Measurements from ENCODE around the gene MXD3.

The MXD3 gene

DNA sequence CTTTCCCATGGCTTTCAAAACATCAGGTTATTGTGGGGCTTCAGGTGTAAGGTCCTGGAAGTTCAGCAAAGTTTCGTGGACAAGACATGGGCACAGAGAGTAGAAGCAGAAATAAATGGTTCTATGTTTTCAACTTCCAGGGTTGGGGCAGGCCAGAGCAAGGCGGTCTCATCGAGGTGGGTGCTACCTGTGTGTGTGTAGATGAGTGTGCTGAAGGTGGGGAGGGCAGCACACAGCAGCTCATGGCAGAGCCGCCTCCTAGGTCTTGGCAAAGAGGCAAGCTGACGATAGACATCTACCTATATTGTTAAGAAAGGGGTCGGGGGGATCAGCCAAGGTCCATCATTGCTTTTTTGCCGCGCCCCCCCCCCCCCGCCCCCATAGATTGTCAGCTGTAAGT is 12.0 kb downstream of the MXD3 start:
- Histone ChIP-seq H3K4me3 (ENCODE audit: low read depth in 1 of 5, low read length in 5 of 5) (no peak overlapping the region), H3K4me1 (ENCODE audit: control insufficient read depth in 5 of 5, insufficient read depth in 5 of 5, low read length in 5 of 5) (peaks cover 21 to 76% (median 70%) of the 10 kb centered on the region in 5 donors), H3K9ac (ENCODE audit: low read length in 5 of 5) (peak overlapping the region in 1 of 5 donors; percentile 49), H3K27me3 (ENCODE audit: control insufficient read depth in 5 of 5, insufficient read depth in 4 of 5, low read length in 5 of 5) (no peaks in the 10 kb centered on the region), H3K27ac (ENCODE audit: low read depth, low read length) (peak overlapping the region; percentile 90), H3K9me3 (ENCODE audit: control insufficient read depth in 5 of 5, low read length in 5 of 5) (no peaks in the 10 kb centered on the region), H3K36me3 (ENCODE audit: control insufficient read depth in 5 of 5, insufficient read depth in 5 of 5, low read length in 5 of 5) (peaks cover 5 to 35% (median 23%) of the 10 kb centered on the region in 5 donors)

DNA sequence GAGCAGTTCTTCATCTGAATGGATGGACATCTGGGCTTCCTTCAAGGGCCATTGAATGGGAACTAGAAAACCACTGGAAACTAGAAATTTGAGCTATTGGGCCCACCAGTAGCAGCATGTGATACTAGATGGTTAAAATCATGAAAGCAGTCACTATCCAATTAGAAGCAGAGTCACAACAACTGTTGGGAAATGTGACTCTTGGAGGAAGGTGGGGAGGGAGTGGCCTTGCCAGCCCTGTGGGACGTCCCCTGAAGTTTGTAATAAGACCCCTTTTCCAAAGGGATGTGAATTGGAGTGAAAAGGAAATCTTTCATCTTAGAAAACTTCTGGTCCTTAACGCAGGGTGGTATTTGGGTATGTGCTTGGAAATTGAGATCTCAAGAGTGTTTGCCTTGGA is 13.8 kb downstream of the MXD3 start:
- Histone ChIP-seq H3K9me3 (ENCODE audit: control insufficient read depth in 5 of 5, low read length in 5 of 5) (no peaks in the 10 kb centered on the region), H3K9ac (ENCODE audit: low read length in 5 of 5) (no peak overlapping the region), H3K27ac (ENCODE audit: low read depth, low read length) (no peak overlapping the region), H3K4me3 (ENCODE audit: low read depth in 1 of 5, low read length in 5 of 5) (no peak overlapping the region), H3K36me3 (ENCODE audit: control insufficient read depth in 5 of 5, insufficient read depth in 5 of 5, low read length in 5 of 5) (peaks cover 5 to 53% (median 39%) of the 10 kb centered on the region in 5 donors), H3K27me3 (ENCODE audit: control insufficient read depth in 5 of 5, insufficient read depth in 4 of 5, low read length in 5 of 5) (no peaks in the 10 kb centered on the region), H3K4me1 (ENCODE audit: control insufficient read depth in 5 of 5, insufficient read depth in 5 of 5, low read length in 5 of 5) (peaks cover 19 to 63% (median 56%) of the 10 kb centered on the region in 5 donors)

DNA sequence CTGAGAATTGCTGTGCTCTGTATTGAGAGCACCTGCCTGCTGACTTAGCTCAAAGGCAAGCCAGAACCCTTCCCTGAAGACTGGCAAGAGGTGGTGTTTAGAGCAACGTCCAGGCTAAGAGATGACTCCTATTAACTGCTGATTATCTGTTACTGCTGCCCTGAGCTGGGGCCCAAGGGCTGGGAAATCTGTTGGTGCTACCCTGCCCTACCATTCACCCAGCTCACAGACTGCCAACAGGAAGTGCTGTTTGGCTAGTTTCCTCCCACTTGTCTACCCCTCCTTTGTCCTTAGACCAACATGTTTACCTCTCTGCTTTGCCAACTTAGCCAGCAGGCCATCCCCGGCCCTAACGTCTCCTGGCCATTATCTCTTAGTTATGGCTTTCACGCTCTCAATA is 15.1 kb downstream of the MXD3 start:
- Histone ChIP-seq H3K9me3 (ENCODE audit: control insufficient read depth in 5 of 5, low read length in 5 of 5) (no peaks in the 10 kb centered on the region), H3K36me3 (ENCODE audit: control insufficient read depth in 5 of 5, insufficient read depth in 5 of 5, low read length in 5 of 5) (peaks cover 14 to 63% (median 49%) of the 10 kb centered on the region in 5 donors), H3K27me3 (ENCODE audit: control insufficient read depth in 5 of 5, insufficient read depth in 4 of 5, low read length in 5 of 5) (no peaks in the 10 kb centered on the region), H3K4me3 (ENCODE audit: low read depth in 1 of 5, low read length in 5 of 5) (no peak overlapping the region), H3K9ac (ENCODE audit: low read length in 5 of 5) (no peak overlapping the region), H3K27ac (ENCODE audit: low read depth, low read length) (peak overlapping the region; percentile 15), H3K4me1 (ENCODE audit: control insufficient read depth in 5 of 5, insufficient read depth in 5 of 5, low read length in 5 of 5) (peaks cover 15 to 49% (median 42%) of the 10 kb centered on the region in 5 donors)

DNA sequence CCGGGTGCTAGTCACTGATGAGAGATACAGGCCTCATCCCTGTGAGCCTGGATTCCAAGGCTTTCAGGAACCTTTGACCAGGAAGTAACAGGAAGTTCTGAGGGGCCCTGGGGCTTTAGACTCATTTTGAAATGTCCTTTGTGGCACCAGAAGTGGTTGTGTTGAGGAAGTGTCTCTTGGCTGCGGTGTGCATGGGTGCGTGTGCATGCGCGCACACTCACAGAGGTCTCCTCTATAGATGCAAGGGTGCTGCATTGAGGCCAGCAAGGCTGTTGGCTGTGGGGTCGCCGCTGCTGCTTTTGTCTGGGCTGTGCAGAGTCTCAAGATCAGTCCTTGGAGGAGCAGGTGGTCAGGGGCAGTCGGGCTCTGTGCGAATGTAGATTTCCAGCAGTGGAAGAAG is 15.8 kb downstream of the MXD3 start:
- Histone ChIP-seq H3K27me3 (ENCODE audit: control insufficient read depth in 5 of 5, insufficient read depth in 4 of 5, low read length in 5 of 5) (no peaks in the 10 kb centered on the region), H3K4me3 (ENCODE audit: low read depth in 1 of 5, low read length in 5 of 5) (no peak overlapping the region), H3K4me1 (ENCODE audit: control insufficient read depth in 5 of 5, insufficient read depth in 5 of 5, low read length in 5 of 5) (peaks cover 13 to 43% (median 36%) of the 10 kb centered on the region in 5 donors), H3K9ac (ENCODE audit: low read length in 5 of 5) (peak overlapping the region in 1 of 5 donors; percentile 10), H3K27ac (ENCODE audit: low read depth, low read length) (peak overlapping the region; percentile 15), H3K9me3 (ENCODE audit: control insufficient read depth in 5 of 5, low read length in 5 of 5) (no peaks in the 10 kb centered on the region), H3K36me3 (ENCODE audit: control insufficient read depth in 5 of 5, insufficient read depth in 5 of 5, low read length in 5 of 5) (peaks cover 14 to 60% (median 50%) of the 10 kb centered on the region in 5 donors)

DNA sequence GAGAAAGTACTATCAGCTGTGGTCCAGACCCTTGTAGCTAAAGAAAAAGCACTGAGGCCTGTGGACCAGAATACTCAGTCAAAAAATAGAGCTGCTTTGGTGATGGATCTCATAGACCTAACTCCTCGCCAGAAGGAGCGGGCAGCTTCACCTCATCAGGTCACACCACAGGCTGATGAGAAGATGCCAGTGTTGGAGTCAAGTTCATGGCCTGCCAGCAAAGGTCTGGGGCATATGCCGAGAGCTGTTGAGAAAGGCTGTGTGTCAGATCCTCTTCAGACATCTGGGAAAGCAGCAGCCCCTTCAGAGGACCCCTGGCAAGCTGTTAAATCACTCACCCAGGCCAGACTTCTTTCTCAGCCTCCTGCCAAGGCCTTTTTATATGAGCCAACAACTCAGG is 17.1 kb downstream of the MXD3 start:
- Histone ChIP-seq H3K36me3 (ENCODE audit: control insufficient read depth in 5 of 5, insufficient read depth in 5 of 5, low read length in 5 of 5) (peaks cover 14 to 63% (median 54%) of the 10 kb centered on the region in 5 donors), H3K27me3 (ENCODE audit: control insufficient read depth in 5 of 5, insufficient read depth in 4 of 5, low read length in 5 of 5) (no peaks in the 10 kb centered on the region), H3K4me3 (ENCODE audit: low read depth in 1 of 5, low read length in 5 of 5) (no peak overlapping the region), H3K27ac (ENCODE audit: low read depth, low read length) (no peak overlapping the region), H3K9me3 (ENCODE audit: control insufficient read depth in 5 of 5, low read length in 5 of 5) (no peaks in the 10 kb centered on the region), H3K4me1 (ENCODE audit: control insufficient read depth in 5 of 5, insufficient read depth in 5 of 5, low read length in 5 of 5) (peaks cover 11 to 31% (median 26%) of the 10 kb centered on the region in 5 donors), H3K9ac (ENCODE audit: low read length in 5 of 5) (no peak overlapping the region)

DNA sequence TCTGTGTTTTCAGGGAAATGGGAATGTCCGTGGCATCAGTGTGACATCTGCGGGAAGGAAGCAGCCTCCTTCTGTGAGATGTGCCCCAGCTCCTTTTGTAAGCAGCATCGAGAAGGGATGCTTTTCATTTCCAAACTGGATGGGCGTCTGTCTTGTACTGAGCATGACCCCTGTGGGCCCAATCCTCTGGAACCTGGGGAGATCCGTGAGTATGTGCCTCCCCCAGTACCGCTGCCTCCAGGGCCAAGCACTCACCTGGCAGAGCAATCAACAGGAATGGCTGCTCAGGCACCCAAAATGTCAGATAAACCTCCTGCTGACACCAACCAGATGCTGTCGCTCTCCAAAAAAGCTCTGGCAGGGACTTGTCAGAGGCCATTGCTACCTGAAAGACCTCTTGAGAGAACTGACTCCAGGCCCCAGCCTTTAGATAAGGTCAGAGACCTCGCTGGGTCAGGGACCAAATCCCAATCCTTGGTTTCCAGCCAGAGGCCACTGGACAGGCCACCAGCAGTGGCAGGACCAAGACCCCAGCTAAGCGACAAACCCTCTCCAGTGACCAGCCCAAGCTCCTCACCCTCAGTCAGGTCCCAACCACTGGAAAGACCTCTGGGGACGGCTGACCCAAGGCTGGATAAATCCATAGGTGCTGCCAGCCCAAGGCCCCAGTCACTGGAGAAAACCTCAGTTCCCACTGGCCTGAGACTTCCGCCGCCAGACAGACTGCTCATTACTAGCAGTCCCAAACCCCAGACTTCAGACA is 17.7 kb downstream of the MXD3 start:
- Histone ChIP-seq H3K9ac (ENCODE audit: low read length in 5 of 5) (no peak overlapping the region), H3K36me3 (ENCODE audit: control insufficient read depth in 5 of 5, insufficient read depth in 5 of 5, low read length in 5 of 5) (peaks cover 19 to 67% (median 60%) of the 10 kb centered on the region in 5 donors), H3K9me3 (ENCODE audit: control insufficient read depth in 5 of 5, low read length in 5 of 5) (no peaks in the 10 kb centered on the region), H3K4me1 (ENCODE audit: control insufficient read depth in 5 of 5, insufficient read depth in 5 of 5, low read length in 5 of 5) (peaks cover 11 to 26% (median 24%) of the 10 kb centered on the region in 5 donors), H3K4me3 (ENCODE audit: low read depth in 1 of 5, low read length in 5 of 5) (no peak overlapping the region), H3K27me3 (ENCODE audit: control insufficient read depth in 5 of 5, insufficient read depth in 4 of 5, low read length in 5 of 5) (no peaks in the 10 kb centered on the region), H3K27ac (ENCODE audit: low read depth, low read length) (no peak overlapping the region)

DNA sequence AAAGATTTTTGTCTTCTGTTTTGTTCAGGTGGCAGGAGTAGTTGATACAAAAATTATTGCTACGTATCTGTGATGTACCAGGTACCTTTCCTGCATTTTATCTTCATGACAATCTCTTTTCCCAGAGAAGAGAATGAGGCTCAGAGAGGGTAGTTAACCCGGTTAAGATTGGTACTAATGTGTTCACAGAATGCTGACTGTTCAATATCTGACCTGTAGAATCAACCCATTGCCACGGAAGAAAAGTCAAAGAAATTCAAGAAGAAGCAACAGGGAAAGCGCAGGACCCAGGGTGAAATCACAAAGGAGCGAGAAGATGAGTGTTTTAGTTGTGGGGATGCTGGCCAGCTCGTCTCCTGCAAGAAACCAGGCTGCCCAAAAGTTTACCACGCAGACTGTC is 20.0 kb downstream of the MXD3 start:
- Histone ChIP-seq H3K36me3 (ENCODE audit: control insufficient read depth in 5 of 5, insufficient read depth in 5 of 5, low read length in 5 of 5) (peaks cover 29 to 85% (median 75%) of the 10 kb centered on the region in 5 donors), H3K27me3 (ENCODE audit: control insufficient read depth in 5 of 5, insufficient read depth in 4 of 5, low read length in 5 of 5) (no peaks in the 10 kb centered on the region), H3K27ac (ENCODE audit: low read depth, low read length) (no peak overlapping the region), H3K4me3 (ENCODE audit: low read depth in 1 of 5, low read length in 5 of 5) (no peak overlapping the region), H3K9ac (ENCODE audit: low read length in 5 of 5) (no peak overlapping the region), H3K9me3 (ENCODE audit: control insufficient read depth in 5 of 5, low read length in 5 of 5) (no peaks in the 10 kb centered on the region), H3K4me1 (ENCODE audit: control insufficient read depth in 5 of 5, insufficient read depth in 5 of 5, low read length in 5 of 5) (peaks cover 0 to 17% (median 12%) of the 10 kb centered on the region in 5 donors)

DNA sequence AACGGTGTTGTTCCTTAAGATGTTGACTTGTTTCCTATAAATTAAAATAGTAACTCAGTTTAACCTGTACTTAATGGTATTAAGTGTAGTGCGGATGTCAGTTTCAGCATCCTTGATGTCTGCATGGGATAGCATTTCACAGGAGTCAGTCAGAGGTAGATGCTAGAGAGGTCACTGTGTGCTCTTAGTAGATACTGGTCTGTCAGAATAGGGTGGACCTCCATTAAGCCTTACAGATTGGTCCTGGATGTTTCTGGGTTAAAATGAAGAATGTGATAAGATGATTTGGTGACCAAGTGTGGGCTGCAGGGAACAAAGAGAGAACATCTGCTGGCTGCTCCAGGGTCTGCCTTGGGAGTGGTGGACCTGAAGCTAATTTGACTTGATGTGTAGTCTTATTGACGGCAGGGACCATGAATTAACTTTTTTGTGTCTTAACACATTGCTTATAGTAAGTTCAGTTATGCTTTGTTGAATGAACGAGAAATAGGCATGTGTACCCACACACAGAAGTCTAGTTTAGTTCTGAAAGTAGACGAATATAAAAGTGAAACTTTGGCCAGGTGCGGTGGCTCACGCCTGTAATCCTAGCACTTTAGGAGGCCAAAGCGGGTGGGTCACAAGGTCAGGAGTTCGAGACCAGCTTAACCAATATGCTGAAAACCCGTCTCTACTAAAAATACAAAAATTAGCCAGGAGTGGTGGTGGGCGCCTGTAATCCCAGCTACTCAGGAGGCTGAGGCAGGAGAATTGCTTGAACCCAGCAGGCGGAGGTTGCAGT is 20.7 kb downstream of the MXD3 start:
- Histone ChIP-seq H3K9me3 (ENCODE audit: control insufficient read depth in 5 of 5, low read length in 5 of 5) (no peaks in the 10 kb centered on the region), H3K4me3 (ENCODE audit: low read depth in 1 of 5, low read length in 5 of 5) (no peak overlapping the region), H3K27me3 (ENCODE audit: control insufficient read depth in 5 of 5, insufficient read depth in 4 of 5, low read length in 5 of 5) (no peaks in the 10 kb centered on the region), H3K27ac (ENCODE audit: low read depth, low read length) (no peak overlapping the region), H3K36me3 (ENCODE audit: control insufficient read depth in 5 of 5, insufficient read depth in 5 of 5, low read length in 5 of 5) (peaks cover 29 to 84% (median 71%) of the 10 kb centered on the region in 5 donors), H3K9ac (ENCODE audit: low read length in 5 of 5) (no peak overlapping the region), H3K4me1 (ENCODE audit: control insufficient read depth in 5 of 5, insufficient read depth in 5 of 5, low read length in 5 of 5) (peaks cover 0 to 9% (median 5%) of the 10 kb centered on the region in 5 donors)

DNA sequence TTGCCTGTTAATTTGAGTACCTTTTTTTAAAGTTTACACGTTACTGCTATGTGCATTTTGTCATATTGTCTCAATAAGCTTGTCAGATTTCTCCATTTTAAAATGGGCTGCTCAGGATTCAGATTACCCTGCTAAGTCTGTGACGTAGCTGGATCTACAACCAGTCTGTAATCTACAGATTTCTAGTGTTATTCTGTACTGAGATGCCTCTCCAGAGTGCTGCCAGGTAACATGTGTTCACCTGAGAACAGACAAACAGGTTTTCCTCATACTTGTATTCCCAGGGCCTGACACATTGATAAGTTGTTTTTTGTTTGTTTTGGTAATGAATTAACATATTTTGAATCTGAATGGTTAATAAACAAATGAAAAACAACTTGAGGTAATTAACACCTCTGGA is 23.5 kb downstream of the MXD3 start:
- no peak overlapping the region for H3K9ac ChIP-seq (ENCODE audit: low read length in 5 of 5)
- no peaks in the 10 kb centered on the region for H3K9me3 ChIP-seq (ENCODE audit: control insufficient read depth in 5 of 5, low read length in 5 of 5)
- peaks cover 39 to 84% (median 62%) of the 10 kb centered on the region in 5 donors for H3K36me3 ChIP-seq (ENCODE audit: control insufficient read depth in 5 of 5, insufficient read depth in 5 of 5, low read length in 5 of 5)
- no peaks in the 10 kb centered on the region for H3K27me3 ChIP-seq (ENCODE audit: control insufficient read depth in 5 of 5, insufficient read depth in 4 of 5, low read length in 5 of 5)
- H3K4me3 ChIP-seq (ENCODE audit: low read depth in 1 of 5, low read length in 5 of 5): no peak overlapping the region
- no peaks in the 10 kb centered on the region for H3K4me1 ChIP-seq (ENCODE audit: control insufficient read depth in 5 of 5, insufficient read depth in 5 of 5, low read length in 5 of 5)
- H3K27ac ChIP-seq (ENCODE audit: low read depth, low read length): no peak overlapping the region

DNA sequence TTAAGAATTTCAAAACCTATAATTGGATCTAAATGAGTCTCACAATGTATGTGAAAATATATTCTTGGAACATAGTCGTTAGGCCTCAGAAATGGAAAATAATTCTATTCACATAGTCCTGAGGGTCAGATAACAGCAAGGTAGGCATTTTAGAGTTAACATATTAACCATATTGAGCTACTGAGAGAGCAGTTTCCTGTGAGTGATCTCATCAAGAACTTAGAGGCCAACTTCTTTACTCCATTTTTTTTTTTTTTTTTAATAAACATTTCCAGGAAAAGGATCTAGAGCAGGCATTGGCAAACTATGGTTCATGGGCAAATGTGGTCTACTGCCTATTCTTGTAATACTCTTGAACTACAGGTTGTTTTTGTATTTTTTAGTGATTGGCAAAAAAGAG is 34.8 kb downstream of the MXD3 start:
- peak overlapping the region; percentile 30 for H3K27ac ChIP-seq (ENCODE audit: low read depth, low read length)
- no peak overlapping the region for H3K9ac ChIP-seq (ENCODE audit: low read length in 5 of 5)
- no peak overlapping the region for H3K4me3 ChIP-seq (ENCODE audit: low read depth in 1 of 5, low read length in 5 of 5)
- H3K4me1 ChIP-seq (ENCODE audit: control insufficient read depth in 5 of 5, insufficient read depth in 5 of 5, low read length in 5 of 5): peaks cover 0 to 7% (median 0%) of the 10 kb centered on the region in 5 donors
- no peaks in the 10 kb centered on the region for H3K27me3 ChIP-seq (ENCODE audit: control insufficient read depth in 5 of 5, insufficient read depth in 4 of 5, low read length in 5 of 5)
- H3K9me3 ChIP-seq (ENCODE audit: control insufficient read depth in 5 of 5, low read length in 5 of 5): no peaks in the 10 kb centered on the region
- peaks cover 25 to 71% (median 53%) of the 10 kb centered on the region in 5 donors for H3K36me3 ChIP-seq (ENCODE audit: control insufficient read depth in 5 of 5, insufficient read depth in 5 of 5, low read length in 5 of 5)
